ENCODE measurements around the gene DENND1A.
A peak's percentile ranks its signal among the peaks of the same experiment; 100 is the strongest.

DNA sequence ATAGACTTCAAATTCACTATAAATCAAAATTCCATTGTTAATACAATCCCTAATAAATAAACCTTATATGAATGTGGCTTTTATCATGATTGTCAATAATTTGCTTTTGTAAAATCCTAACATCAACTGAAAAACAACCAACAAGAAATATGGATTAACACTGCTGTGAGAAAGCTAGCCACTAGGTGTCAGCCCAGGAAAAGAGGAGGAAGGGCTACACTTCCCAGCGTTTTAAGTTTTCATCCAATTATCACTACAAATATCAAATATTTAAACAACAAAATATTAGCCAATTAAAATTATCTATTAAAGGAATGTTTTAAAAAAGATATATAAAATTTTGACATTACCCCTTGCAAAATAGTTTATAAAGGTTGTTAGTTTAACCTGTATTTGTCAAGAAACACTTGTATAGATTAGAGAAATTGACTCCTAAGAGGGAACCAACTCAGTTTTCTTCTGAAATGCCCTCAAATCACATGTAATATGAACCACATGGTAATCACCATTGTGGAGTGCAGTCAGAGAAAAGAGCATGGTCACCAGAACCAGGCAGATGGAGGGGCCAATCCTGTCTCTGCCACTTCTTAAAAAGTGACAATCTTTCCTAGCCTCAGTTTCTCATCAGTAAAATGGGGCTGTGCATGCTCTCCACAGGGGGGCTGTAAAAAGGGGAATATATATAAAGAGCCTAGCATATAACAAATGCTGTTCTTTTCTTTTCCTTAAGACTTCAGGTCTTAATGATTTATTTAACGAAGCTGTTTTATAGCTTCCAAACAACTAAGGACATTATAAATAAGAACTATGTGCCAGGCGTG lies 385.7 kb downstream of the DENND1A start:
- TF ChIP-seq EGR1 (IDR thresholded peaks at IDR 0.05; ENCODE audit: low read depth in 2 of 2) (no peak), GABPA (IDR thresholded peaks at IDR 0.05 in 1 of 2, conservative IDR thresholded peaks at IDR 0.05 in 1 of 2) (no peak), FOXA1 (IDR thresholded peaks at IDR 0.05) (no peak), NR2F2 (IDR thresholded peaks at IDR 0.05) (no peak), YY1 (IDR thresholded peaks at IDR 0.05) (no peak), MAX (IDR thresholded peaks at IDR 0.05) (no peak), HNF4A (conservative IDR thresholded peaks at IDR 0.05) (no peak), SP1 (IDR thresholded peaks at IDR 0.05) (no peak), JUND (IDR thresholded peaks at IDR 0.05) (no peak), REST (IDR thresholded peaks at IDR 0.05) (no peak), TAF1 (conservative IDR thresholded peaks at IDR 0.05) (no peak)
- TF ChIP-seq, protein P1, sequence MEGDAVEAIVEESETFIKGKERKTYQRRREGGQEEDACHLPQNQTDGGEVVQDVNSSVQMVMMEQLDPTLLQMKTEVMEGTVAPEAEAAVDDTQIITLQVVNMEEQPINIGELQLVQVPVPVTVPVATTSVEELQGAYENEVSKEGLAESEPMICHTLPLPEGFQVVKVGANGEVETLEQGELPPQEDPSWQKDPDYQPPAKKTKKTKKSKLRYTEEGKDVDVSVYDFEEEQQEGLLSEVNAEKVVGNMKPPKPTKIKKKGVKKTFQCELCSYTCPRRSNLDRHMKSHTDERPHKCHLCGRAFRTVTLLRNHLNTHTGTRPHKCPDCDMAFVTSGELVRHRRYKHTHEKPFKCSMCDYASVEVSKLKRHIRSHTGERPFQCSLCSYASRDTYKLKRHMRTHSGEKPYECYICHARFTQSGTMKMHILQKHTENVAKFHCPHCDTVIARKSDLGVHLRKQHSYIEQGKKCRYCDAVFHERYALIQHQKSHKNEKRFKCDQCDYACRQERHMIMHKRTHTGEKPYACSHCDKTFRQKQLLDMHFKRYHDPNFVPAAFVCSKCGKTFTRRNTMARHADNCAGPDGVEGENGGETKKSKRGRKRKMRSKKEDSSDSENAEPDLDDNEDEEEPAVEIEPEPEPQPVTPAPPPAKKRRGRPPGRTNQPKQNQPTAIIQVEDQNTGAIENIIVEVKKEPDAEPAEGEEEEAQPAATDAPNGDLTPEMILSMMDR (IDR thresholded peaks at IDR 0.05; ENCODE audit: low read depth, low read length, missing input control): peak; percentile 82
- TF ChIP-seq, protein P2, sequence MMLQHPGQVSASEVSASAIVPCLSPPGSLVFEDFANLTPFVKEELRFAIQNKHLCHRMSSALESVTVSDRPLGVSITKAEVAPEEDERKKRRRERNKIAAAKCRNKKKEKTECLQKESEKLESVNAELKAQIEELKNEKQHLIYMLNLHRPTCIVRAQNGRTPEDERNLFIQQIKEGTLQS (IDR thresholded peaks at IDR 0.05): no peak
